HepG2 (cell line): Measurements from ENCODE around the gene AMZ2. TPM values are rescaled to one million over a fixed set of nuclear protein-coding genes. Genes with fewer than 3 reads are reported as not detected.

Experiments
- ASH2L ChIP-seq: fragments of 300-600, 200-600 bp; sonication (generic); IDR thresholded peaks from 2 replicates; pipeline ENCODE4 v1.7.0; 2017; ENCODE audit warnings: low read depth, mild to moderate bottlenecking, moderate library complexity, mixed read lengths, low read length; ENCODE audit not compliant: insufficient read length
- CENPBD1 ChIP-seq: sonication (generic); formaldehyde crosslinking; IDR thresholded peaks from 2 replicates; pipeline ENCODE4 v1.8.0; 2022; ENCODE audit warnings: missing genetic modification reagents, low read depth, mild to moderate bottlenecking, borderline replicate concordance
- CSRNP2 ChIP-seq: sonication (generic); formaldehyde crosslinking; conservative IDR thresholded peaks from 2 replicates; pipeline ENCODE4 v1.8.0; 2022; ENCODE audit warnings: low read depth, missing genetic modification reagents
- DNMT3B ChIP-seq: conservative IDR thresholded peaks from 2 replicates; pipeline ENCODE4 v1.6.1; 2016; ENCODE audit warnings: missing biosample characterization, control low read depth
- GATA4 ChIP-seq: sonication (generic); IDR thresholded peaks from 2 replicates; pipeline ENCODE4 v1.6.1; 2016; ENCODE audit warnings: antibody characterized with exemption, low read depth, borderline replicate concordance
- KDM3A ChIP-seq: IDR thresholded peaks from 2 replicates; pipeline ENCODE4 v1.6.1; 2018; ENCODE audit warnings: low read depth, missing compliant biosample characterization
- NKX3-1 ChIP-seq: sonication (generic); formaldehyde crosslinking; IDR thresholded peaks from 2 replicates; pipeline ENCODE4 v1.5.0; 2020; ENCODE audit warnings: missing genetic modification reagents
- POGK ChIP-seq: sonication (generic); formaldehyde crosslinking; conservative IDR thresholded peaks from 2 replicates; pipeline ENCODE4 v1.8.0; 2022; ENCODE audit warnings: mild to moderate bottlenecking, moderate library complexity, missing genetic modification reagents
- POLR2G ChIP-seq: fragments of 200-400 bp; formaldehyde crosslinking; IDR thresholded peaks from 2 replicates; pipeline ENCODE4 v1.6.1; 2018; ENCODE audit warnings: mild to moderate bottlenecking, low read depth, low read length, moderate library complexity
- SRSF4 ChIP-seq: fragments of 200-400 bp; formaldehyde crosslinking; IDR thresholded peaks from one replicate; pipeline ENCODE4 v1.6.1; 2018; ENCODE audit warnings: mild to moderate bottlenecking, low read depth, low read length, moderate library complexity; ENCODE audit not compliant: poor library complexity, severe bottlenecking
- ZMYM3 ChIP-seq: sonication (generic); formaldehyde crosslinking; IDR thresholded peaks from 2 replicates; pipeline ENCODE4 v1.5.1; 2020; ENCODE audit warnings: mild to moderate bottlenecking, missing genetic modification reagents
- ZNF280B ChIP-seq: sonication (generic); formaldehyde crosslinking; IDR thresholded peaks from 2 replicates; pipeline ENCODE4 v1.5.0; 2020; ENCODE audit warnings: missing genetic modification reagents, mild to moderate bottlenecking, borderline replicate concordance
- ZNF362 ChIP-seq: sonication (generic); formaldehyde crosslinking; IDR thresholded peaks from 2 replicates; pipeline ENCODE4 v1.4.0; 2020; ENCODE audit warnings: missing genetic modification reagents, mild to moderate bottlenecking, borderline replicate concordance
- ZNF724P ChIP-seq: sonication (generic); formaldehyde crosslinking; IDR thresholded peaks from 2 replicates; pipeline ENCODE4 v1.8.0; 2022; ENCODE audit warnings: missing genetic modification reagents, borderline replicate concordance
- ZNF782 ChIP-seq: sonication (generic); formaldehyde crosslinking; IDR thresholded peaks from 2 replicates; pipeline ENCODE4 v1.4.0; 2020; ENCODE audit warnings: missing genetic modification reagents, mild to moderate bottlenecking, borderline replicate concordance
- ZNF879 ChIP-seq: sonication (generic); formaldehyde crosslinking; IDR thresholded peaks from 2 replicates; pipeline ENCODE4 v1.8.1; 2023; ENCODE audit warnings: missing genetic modification reagents
- ZSCAN22 ChIP-seq: sonication (generic); formaldehyde crosslinking; IDR thresholded peaks from 2 replicates; pipeline ENCODE4 v1.4.0; 2020; ENCODE audit warnings: mild to moderate bottlenecking, missing genetic modification reagents
- polyA plus RNA-seq, 8 experiments: library from polyadenylated mRNA; depleted of rRNA in 3 of 8; stranded (reverse) in 7 of 8; unstranded in 1 of 8; fragments of >200 nt; fragmentation: Illumina TruSeq in 4 of 8; extraction: Trizol in 4 of 8; gene quantifications; 2 replicates each; pipeline versions ENCODE4 v1.2.1 to v1.2.3, GENCODE V29; 2011 to 2016; ENCODE audit warnings: low read depth in 4 of 8, missing spikeins in 1 of 8, mixed read lengths in 1 of 8; ENCODE audit not compliant: insufficient read depth in 1 of 8
- total RNA-seq, 5 experiments: library from RNA; depleted of rRNA; stranded (reverse); fragments of >200 nt; fragmentation: Illumina TruSeq; extraction: Trizol; gene quantifications; 2 replicates each; pipeline ENCODE4 v1.2.3, GENCODE V29; 2016; ENCODE audit warnings: low read depth in 1 of 5

AMZ2 gene
- total and polyA plus RNA-seq, 2 of the 13 experiments (the other 11 are each of a cell fraction or from before 2014, with no cell fraction given), result 86.9 to 90.2 TPM

GRCh38 chr17:68290955-68291835 lies 43.4 kb downstream of the AMZ2 start, which contains the start of the genes ARSG and SLC16A6 (continued):
- TF ChIP-seq CENPBD1 (CRISPR knock-in tag) (no peak), CSRNP2 (no peak), POGK (no peak), POLR2G (no peak; the same call in 1 of the 2 replicates), ZMYM3 (CRISPR knock-in tag) (no peak), ZSCAN22 (CRISPR knock-in tag) (no peak), ZNF724P (CRISPR knock-in tag) (peak; percentile 51; the same call in 1 of the 2 replicates), NKX3-1 (CRISPR knock-in tag) (0 out of 2 replicates have a peak, but pooled peaks have one; percentile 77), ZNF362 (CRISPR knock-in tag) (peak; percentile 6; the same call in 1 of the 2 replicates), ZNF280B (CRISPR knock-in tag) (no peak), ZNF782 (CRISPR knock-in tag) (no peak), GATA4 (no peak), SRSF4 (no peak), ASH2L (peak; percentile 69), KDM3A (CRISPR knock-in tag) (no peak), ZNF879 (CRISPR knock-in tag) (no peak), DNMT3B (CRISPR knock-in tag) (no peak)
